UCSD-AML1 (cell line): ENCODE data around the gene THBS1.

Experiments
- DNase-seq: peaks from one replicate; lab custom pipeline; 2025; ENCODE audit not compliant: unreplicated experiment; lab: John Stamatoyannopoulos, UW

The THBS1 gene

DNA sequence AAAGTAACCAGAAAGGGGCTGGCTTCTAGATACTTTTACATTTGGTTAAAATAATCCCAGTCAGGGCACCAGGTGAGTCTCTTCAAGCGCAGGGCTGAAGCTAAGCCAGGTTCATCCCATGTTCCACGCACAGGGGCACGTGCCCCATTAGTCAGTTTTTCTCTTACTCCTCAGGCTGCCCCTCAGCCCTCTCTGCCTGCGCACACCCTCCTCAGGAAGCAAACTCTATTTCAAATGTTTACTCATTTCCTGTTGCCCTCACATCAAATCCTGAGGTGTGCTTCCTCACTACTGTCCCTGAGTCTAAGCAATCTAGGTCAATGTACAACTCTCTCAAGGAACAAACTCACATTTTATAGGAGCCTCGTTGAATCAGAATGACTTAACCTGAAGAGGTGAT is 48.5 kb downstream of the THBS1 start:
- DNase-seq, result peak; percentile 18

GRCh38 chr15:39629906-39630305 is 49.0 kb downstream of the THBS1 start:
- DNase-seq, result no peak

DNA sequence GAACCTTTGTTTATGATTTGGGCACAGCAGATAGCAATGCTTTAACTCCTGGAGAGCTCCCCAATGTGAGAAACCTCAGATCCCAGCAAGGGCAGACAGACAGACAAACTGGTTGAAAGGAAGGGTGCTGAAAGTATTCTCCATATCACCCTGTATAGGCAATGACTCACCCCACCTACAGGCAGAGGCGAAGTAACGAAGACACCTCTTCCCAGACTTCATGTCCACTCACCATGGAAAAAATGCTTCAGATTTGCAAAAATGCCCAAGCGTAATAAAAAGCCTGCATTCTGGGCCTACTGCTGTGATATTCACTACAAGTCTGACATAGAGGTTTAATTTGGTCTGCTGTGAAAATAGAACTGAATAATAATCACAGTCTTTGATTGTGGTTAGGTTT is 50.5 kb downstream of the THBS1 start:
- no peak for DNase-seq

DNA sequence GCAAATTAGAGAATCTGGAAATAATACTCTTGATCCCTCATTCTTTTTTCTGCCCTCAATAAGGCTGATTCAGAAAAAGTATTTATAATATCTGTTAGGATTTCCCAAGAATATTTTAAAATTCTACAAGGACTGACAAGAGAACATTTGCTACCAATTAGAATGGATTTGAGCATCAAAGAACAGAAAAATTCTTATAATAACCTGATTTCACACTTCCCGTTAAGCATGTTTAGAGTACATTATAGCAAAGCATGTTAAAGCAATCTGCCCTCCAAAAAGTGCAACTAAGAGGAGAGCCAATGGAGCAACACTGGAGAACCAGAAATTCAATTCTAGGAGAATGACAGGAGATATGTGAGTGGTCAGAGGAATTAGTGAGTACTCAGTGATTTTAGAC is 57.2 kb downstream of the THBS1 start:
- DNase-seq, result no peak

DNA sequence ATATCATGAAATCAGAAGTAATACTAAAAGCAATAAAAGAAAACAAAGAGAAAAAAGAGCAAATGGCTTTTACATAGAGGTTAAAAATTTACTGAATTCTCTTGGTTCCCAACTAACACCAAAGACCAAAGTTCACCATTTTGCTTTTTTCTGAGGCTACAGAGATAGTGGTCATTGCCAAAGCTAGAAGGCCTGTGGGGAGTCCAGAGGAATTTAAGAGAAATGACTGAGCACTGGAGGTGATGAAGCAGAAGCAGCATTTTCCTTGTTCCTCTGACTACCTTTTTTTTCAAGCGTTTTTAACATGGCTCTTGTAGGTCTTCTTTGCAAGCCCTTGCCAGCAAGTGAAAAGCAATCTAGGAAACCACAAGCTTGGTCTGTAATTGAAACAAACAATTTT is 58.2 kb downstream of the THBS1 start:
- no peak for DNase-seq

DNA sequence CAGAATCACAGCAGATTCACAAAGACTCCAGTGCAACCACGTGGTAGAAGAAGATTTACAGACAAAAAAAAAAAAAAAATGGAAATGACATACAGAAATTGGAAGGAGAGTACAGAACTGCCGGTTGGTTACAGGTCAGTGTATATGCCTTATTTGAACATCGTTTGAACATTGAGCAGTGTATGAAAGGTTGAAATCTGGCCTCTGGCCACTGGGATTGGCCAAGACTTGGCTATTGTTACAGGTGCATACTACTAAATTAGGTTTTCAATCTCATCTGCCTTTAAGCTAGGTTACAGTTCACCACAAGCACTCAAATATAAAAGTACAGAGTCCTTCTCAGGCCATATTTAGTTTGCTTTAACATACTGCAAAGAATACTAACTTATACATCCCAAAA is 59.8 kb downstream of the THBS1 start:
- DNase-seq, result no peak

- DNase-seq, result no peak
Observed at GRCh38 chr15:39641191-39641889, 60.5 kb downstream of the THBS1 start.

DNA sequence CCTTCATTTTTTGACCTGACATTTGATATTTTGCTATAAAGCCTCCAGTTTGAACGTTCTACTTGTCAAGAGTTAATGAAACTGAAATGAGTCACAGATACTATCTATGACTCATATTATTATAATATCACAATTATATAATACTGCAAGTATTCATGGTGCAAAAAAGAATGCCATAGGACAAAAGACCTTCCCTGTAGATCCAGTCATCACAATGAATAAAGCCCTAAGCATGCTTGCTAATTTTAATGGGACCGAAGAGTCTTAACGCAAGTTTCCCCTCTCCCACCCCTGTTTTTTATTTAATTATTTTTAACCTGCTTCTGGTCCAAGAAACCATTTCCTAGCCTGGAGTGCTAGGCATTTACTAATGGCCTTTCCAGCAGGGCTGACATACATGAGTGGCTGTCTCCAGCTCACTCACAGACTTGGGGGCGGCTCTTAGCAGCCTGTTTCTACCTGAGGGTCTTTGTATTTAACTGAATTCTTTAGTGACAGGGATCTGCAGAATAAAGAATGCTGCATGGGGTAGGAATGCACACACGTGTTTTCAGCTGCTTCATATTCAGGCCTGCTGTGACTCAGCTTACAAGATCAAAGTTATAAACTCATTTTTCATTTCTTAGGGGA is 61.2 kb downstream of the THBS1 start:
- no peak for DNase-seq

DNA sequence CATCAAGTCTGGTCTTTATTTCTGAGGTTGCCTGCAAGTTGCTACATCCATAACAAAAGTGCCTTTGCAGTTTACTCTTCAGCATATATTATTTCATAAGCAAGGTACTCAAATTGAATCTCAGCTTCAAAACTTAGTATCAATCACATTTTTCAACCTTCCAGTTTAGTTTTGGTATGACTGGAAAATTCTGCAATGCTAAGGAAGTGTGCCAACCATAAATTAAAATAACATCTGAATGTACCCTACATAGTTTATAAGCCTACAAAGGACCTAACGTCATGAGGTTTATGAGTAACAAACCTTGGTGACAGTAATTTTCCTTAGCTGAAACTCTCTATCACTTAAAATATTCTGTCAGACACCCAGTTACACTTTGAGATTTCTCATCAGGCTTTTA is 62.8 kb downstream of the THBS1 start:
- no peak for DNase-seq

GRCh38 chr15:39644136-39644535 is 63.3 kb downstream of the THBS1 start:
- DNase-seq, result no peak

GRCh38 chr15:39645138-39645975 is 64.5 kb downstream of the THBS1 start:
- no peak for DNase-seq

DNA sequence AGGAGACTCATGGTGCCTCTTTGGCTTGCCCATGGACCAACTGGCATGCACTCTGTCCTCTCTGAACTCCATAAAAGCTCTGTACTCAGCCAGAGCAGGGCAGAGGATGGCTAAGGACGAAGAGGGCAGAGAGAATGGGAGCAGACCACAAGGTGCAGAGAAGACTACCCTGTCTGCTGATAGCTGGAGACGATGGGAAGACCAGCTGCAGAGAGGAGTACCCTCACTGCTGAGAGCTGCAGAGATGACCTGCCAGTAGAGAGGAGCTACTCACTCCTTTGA is 65.0 kb downstream of the THBS1 start:
- no peak for DNase-seq

DNA sequence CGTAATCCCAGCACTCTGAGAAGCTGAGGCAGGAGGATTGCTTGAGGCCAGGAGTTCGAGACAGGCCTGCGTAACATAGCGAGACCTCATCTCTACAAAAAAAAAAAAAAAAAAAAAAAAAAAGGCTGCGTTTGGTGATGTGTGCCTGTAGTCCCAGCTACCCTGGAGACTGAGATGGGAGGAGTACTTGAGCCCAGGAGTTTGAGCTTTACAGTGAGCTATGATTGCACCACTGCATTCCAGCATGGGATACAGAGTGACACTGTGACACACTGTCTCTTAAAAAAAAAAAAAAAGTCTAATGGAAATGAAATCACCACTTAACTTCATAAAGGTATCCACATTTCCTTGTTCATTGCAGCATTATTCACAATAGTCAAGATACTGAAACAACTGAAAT is 65.5 kb downstream of the THBS1 start:
- DNase-seq, result no peak
